Retinal pigment epithelial cell (primary cell): ENCODE data around the gene DOCK2.
A peak's percentile ranks its signal among the peaks of the same experiment; 100 is the strongest.

Experiments
- DNase-seq: peaks from one replicate; pipeline ENCODE4 v3.0.0-alpha.2; 2010; ENCODE audit warnings: low read depth
- H3K4me3 ChIP-seq: 2 replicates; pipeline ENCODE4 v1.5.1; 2011; ENCODE audit warnings: mild to moderate bottlenecking, low read length, control low read depth, moderate library complexity
- CTCF ChIP-seq: conservative IDR thresholded peaks from 2 replicates; pipeline ENCODE4 v1.5.1; 2011; ENCODE audit warnings: low read depth, low read length, control low read depth, inconsistent platforms

The DOCK2 gene

GRCh38 chr5:169847519-169847918, 210.4 kb downstream of the DOCK2 start:
- DNase-seq, result no peak
- TF ChIP-seq CTCF, result no peak
- H3K4me3 ChIP-seq, result no peak overlapping the region

GRCh38 chr5:169848271-169848670, 211.2 kb downstream of the DOCK2 start:
- DNase-seq, result no peak
- no peak for TF ChIP-seq CTCF

GRCh38 chr5:169848792-169849191, 211.7 kb downstream of the DOCK2 start:
- DNase-seq, result no peak
- H3K4me3 ChIP-seq, result no peak overlapping the region
- TF ChIP-seq CTCF, result no peak

More at GRCh38 chr5:169848271-169848670, 211.2 kb downstream of the DOCK2 start:
- H3K4me3 ChIP-seq, result no peak overlapping the region

- TF ChIP-seq CTCF, result peak; percentile 26
- DNase-seq, result no peak
- H3K4me3 ChIP-seq, result no peak overlapping the region
Measured at GRCh38 chr5:169850409-169850808, 213.3 kb downstream of the DOCK2 start.

GRCh38 chr5:169851321-169851850, 214.3 kb downstream of the DOCK2 start:
- no peak for TF ChIP-seq CTCF
- H3K4me3 ChIP-seq, result no peak overlapping the region
- DNase-seq, result no peak

GRCh38 chr5:169856571-169856970, 219.5 kb downstream of the DOCK2 start:
- no peak overlapping the region for H3K4me3 ChIP-seq
- TF ChIP-seq CTCF, result no peak
- peak; percentile 60 for DNase-seq

GRCh38 chr5:169860585-169860984, 223.5 kb downstream of the DOCK2 start:
- no peak overlapping the region for H3K4me3 ChIP-seq

More at GRCh38 chr5:169860585-169860984, 223.5 kb downstream of the DOCK2 start:
- peak; percentile 79 for DNase-seq
- TF ChIP-seq CTCF, result no peak
